ENCODE measurements around the gene IRAK2.
"Not testable (repeated sequence)": the region's sequence is repeated elsewhere in the genome, so short reads cannot be mapped to it uniquely, and the experiment has no call there.

Gene IRAK2

GRCh38 chr3:10164546-10165393 is at the start of gene IRAK2:
Gene IRAK2 (plus strand): TSS chr3:10164919. CDS start chr3:10164955, 36 bp downstream.
- peak; percentile 59 for DNase-seq

- DNase-seq: peak; percentile 95
These were observed 49.2 kb upstream of the IRAK2 start, which contains the start of gene BRK1 for GRCh38 chr3:10115326-10116137. Gene BRK1 (plus strand): TSS chr3:10115675. CDS start chr3:10115702, 27 bp downstream.

- DNase-seq: no peak
These were observed 48.6 kb upstream of the IRAK2 start for GRCh38 chr3:10116138-10116460.

- DNase-seq: no peak
These were observed 47.8 kb upstream of the IRAK2 start for GRCh38 chr3:10116928-10117327.

GRCh38 chr3:10119376-10119775 is 45.3 kb upstream of the IRAK2 start:
- no peak for DNase-seq

GRCh38 chr3:10121064-10121463 is 43.7 kb upstream of the IRAK2 start:
- DNase-seq: no peak

- DNase-seq: no peak
These were observed 42.0 kb upstream of the IRAK2 start for GRCh38 chr3:10122724-10123123.

- not testable (repeated sequence) for DNase-seq
These were observed 28.8 kb upstream of the IRAK2 start for GRCh38 chr3:10135872-10136271.

- no peak for DNase-seq
These were observed 28.2 kb upstream of the IRAK2 start for GRCh38 chr3:10136426-10137005.

- no peak for DNase-seq
These were observed 27.5 kb upstream of the IRAK2 start for GRCh38 chr3:10137178-10137577.

GRCh38 chr3:10140996-10141546 is 23.6 kb upstream of the IRAK2 start:
- DNase-seq: no peak

GRCh38 chr3:10142707-10143560 is 21.8 kb upstream of the IRAK2 start:
- DNase-seq: peak; percentile 23

- DNase-seq: no peak
These were observed 19.0 kb upstream of the IRAK2 start for GRCh38 chr3:10145685-10146084.

GRCh38 chr3:10149226-10149625 is 15.5 kb upstream of the IRAK2 start:
- no peak for DNase-seq

- no peak for DNase-seq
These were observed 13.7 kb upstream of the IRAK2 start for GRCh38 chr3:10150987-10151386.

- DNase-seq: no peak
These were observed 10.2 kb upstream of the IRAK2 start for GRCh38 chr3:10154335-10155122.

GRCh38 chr3:10155123-10155472 is 9.6 kb upstream of the IRAK2 start:
- DNase-seq: no peak

- no peak for DNase-seq
These were observed 9.1 kb upstream of the IRAK2 start for GRCh38 chr3:10155658-10156057.

- DNase-seq: no peak
These were observed 7.7 kb upstream of the IRAK2 start for GRCh38 chr3:10157031-10157430.

GRCh38 chr3:10158555-10158954 is 6.2 kb upstream of the IRAK2 start:
- not testable (repeated sequence) for DNase-seq

GRCh38 chr3:10160346-10160745 is 4.4 kb upstream of the IRAK2 start:
- no peak for DNase-seq

- no peak for DNase-seq
These were observed 3.8 kb upstream of the IRAK2 start for GRCh38 chr3:10160925-10161324.

Measured in CD4-positive, alpha-beta T cell treated with Interleukin-21 for 1 hour (primary cell).